Liver (tissue), 9 donors: ENCODE data around the gene PHTF1. TPM values are rescaled to one million over a fixed set of nuclear protein-coding genes. Genes with fewer than 3 reads are reported as not detected.

ENCODE experiments used
- DNase-seq: peaks from one replicate; pipeline ENCODE4 v3.0.0-alpha.2; 2017; ENCODE audit warnings: low spot score
- H3K27ac ChIP-seq, 2 donors: one replicate each; pipeline ENCODE4 v1.7.0; 2013; ENCODE audit warnings: inconsistent platforms in 2 of 2, low read length in 2 of 2, control low read depth in 1 of 2, low read depth in 1 of 2, mild to moderate bottlenecking in 1 of 2
- H3K27me3 ChIP-seq, 4 donors: one replicate each; pipeline versions ENCODE4 v1.6.1 to v1.7.0; 2013; ENCODE audit warnings: low read length in 3 of 4, inconsistent platforms in 1 of 4, mild to moderate bottlenecking in 1 of 4, moderate library complexity in 1 of 4; ENCODE audit not compliant: control insufficient read depth in 4 of 4, insufficient read depth in 4 of 4
- H3K36me3 ChIP-seq, 4 donors: one replicate each; pipeline versions ENCODE4 v1.6.1 to v1.7.0; 2013; ENCODE audit warnings: low read length in 3 of 4, mild to moderate bottlenecking in 3 of 4, low read depth in 1 of 4, moderate library complexity in 1 of 4; ENCODE audit not compliant: control insufficient read depth in 4 of 4, insufficient read depth in 3 of 4
- H3K4me1 ChIP-seq, 4 donors: one replicate each; pipeline versions ENCODE4 v1.6.1 to v1.7.0; 2013; ENCODE audit warnings: low read length in 3 of 4, mild to moderate bottlenecking in 3 of 4, moderate library complexity in 1 of 4; ENCODE audit not compliant: control insufficient read depth in 4 of 4, insufficient read depth in 4 of 4
- H3K4me3 ChIP-seq, 3 donors: one replicate each; pipeline versions ENCODE4 v1.6.1 to v1.7.0; 2013; ENCODE audit warnings: low read length in 3 of 3, control low read depth in 1 of 3, low read depth in 1 of 3, mild to moderate bottlenecking in 1 of 3
- H3K9ac ChIP-seq, 2 donors: one replicate each; pipeline ENCODE4 v1.7.0; 2013; ENCODE audit warnings: low read length in 2 of 2, mild to moderate bottlenecking in 2 of 2, moderate library complexity in 2 of 2, control low read depth in 1 of 2, low read depth in 1 of 2
- H3K9me3 ChIP-seq, 4 donors: one replicate each; pipeline versions ENCODE4 v1.6.1 to v1.7.0; 2013; ENCODE audit warnings: low read length in 3 of 4; ENCODE audit not compliant: control insufficient read depth in 4 of 4
- ATF3 ChIP-seq: IDR thresholded peaks from 2 replicates; pipeline ENCODE4 v1.6.1; 2016; ENCODE audit warnings: antibody characterized with exemption
- CTCF ChIP-seq: fragments of 150-350 bp; IDR thresholded peaks from 2 replicates; pipeline ENCODE4 v1.5.1; 2017; ENCODE audit warnings: improper control_type of control experiment, low read depth, low read length; ENCODE audit not compliant: missing input control
- EGR1 ChIP-seq, 2 donors: IDR thresholded peaks; 2 replicates each; pipeline ENCODE4 v1.6.1; 2016 to 2018; ENCODE audit warnings: antibody characterized with exemption in 2 of 2, low read depth in 2 of 2
- GABPA ChIP-seq, 2 donors: IDR thresholded peaks in 1 of 2; conservative IDR thresholded peaks in 1 of 2; 2 replicates each; pipeline ENCODE4 v1.6.1; 2016; ENCODE audit warnings: antibody characterized with exemption in 2 of 2, mild to moderate bottlenecking in 1 of 2, moderate library complexity in 1 of 2
- JUND ChIP-seq, 2 donors: IDR thresholded peaks; 2 replicates each; pipeline ENCODE4 v1.6.1; 2016; ENCODE audit warnings: antibody characterized with exemption in 2 of 2
- MAX ChIP-seq: IDR thresholded peaks from 2 replicates; pipeline ENCODE4 v1.6.1; 2016; ENCODE audit warnings: antibody characterized with exemption
- NR2F2 ChIP-seq: IDR thresholded peaks from 2 replicates; pipeline ENCODE4 v1.6.1; 2016; ENCODE audit warnings: antibody characterized with exemption
- REST ChIP-seq: IDR thresholded peaks from 2 replicates; pipeline ENCODE4 v1.6.1; 2016; ENCODE audit warnings: antibody characterized with exemption, mild to moderate bottlenecking
- SP1 ChIP-seq: IDR thresholded peaks from 2 replicates; pipeline ENCODE4 v1.6.1; 2018; ENCODE audit warnings: antibody characterized with exemption, mild to moderate bottlenecking
- TAF1 ChIP-seq: conservative IDR thresholded peaks from 2 replicates; pipeline ENCODE4 v1.6.1; 2016; ENCODE audit warnings: antibody characterized with exemption, mild to moderate bottlenecking
- YY1 ChIP-seq: IDR thresholded peaks from 2 replicates; pipeline ENCODE4 v1.6.1; 2016; ENCODE audit warnings: antibody characterized with exemption, mild to moderate bottlenecking
- ZBTB33 ChIP-seq: IDR thresholded peaks from 2 replicates; pipeline ENCODE4 v1.6.1; 2016; ENCODE audit warnings: antibody characterized with exemption
- WGBS: extraction: QIAGEN DNeasy Blood & Tissue Kit; methylation state at CpG from one replicate; pipeline ENCODE4 v1.1.7; 2013; 5-methylcytosine and 5-hydroxymethylcytosine counted together
- polyA plus RNA-seq, 2 donors: library from polyadenylated mRNA; stranded (reverse) in 1 of 2; unstranded in 1 of 2; fragments of 200-250 nt in 1 of 2; fragments of >200 nt in 1 of 2; fragmentation: Nextera tagmentation in 1 of 2; extraction: Ambion mirVana in 1 of 2; gene quantifications; one replicate each; pipeline versions ENCODE4 v1.2.1 to v1.2.3, GENCODE V29; 2013 to 2015
- total RNA-seq, 2 donors: library from RNA; depleted of rRNA; stranded (reverse); fragments of >200 nt; gene quantifications; one replicate each; pipeline ENCODE4 v1.2.3, GENCODE V29; 2014
- donor health status: healthy.
- donor health status: healthy.
- donor health status: healthy.
- donor health status: healthy.
- donor health status: healthy.

The PHTF1 gene
- total and polyA plus RNA-seq, 4 donors: 3.2 to 14.0 (median 7.3) TPM

- Histone ChIP-seq H3K27ac (no peak overlapping the region), H3K9me3 (no peaks in the 10 kb centered on the region), H3K27me3 (no peaks in the 10 kb centered on the region), H3K9ac (no peak overlapping the region), H3K4me3 (no peak overlapping the region), H3K4me1 (peaks cover 9 to 27% (median 12%) of the 10 kb centered on the region in 4 donors), H3K36me3 (peaks cover 0 to 8% (median 6%) of the 10 kb centered on the region in 4 donors)
- TF ChIP-seq CTCF (no peak), ZBTB33 (no peak), MAX (no peak), SP1 (no peak)
- 87% methylated on average over 5 of the region's 5 CpGs for WGBS
- no peak for DNase-seq
Observed at GRCh38 chr1:113792471-113792870, 33.2 kb upstream of the PHTF1 start.

- WGBS: 79% methylated on average over 3 of the region's 3 CpGs
- H3K9ac ChIP-seq: no peak overlapping the region
- no peak overlapping the region for H3K27ac ChIP-seq
- no peaks in the 10 kb centered on the region for H3K9me3 ChIP-seq
- H3K4me1 ChIP-seq: peaks cover 6 to 31% (median 9%) of the 10 kb centered on the region in 4 donors
- no peak for DNase-seq
- no peak for TF ChIP-seq CTCF
- no peak for TF ChIP-seq EGR1 (IDR thresholded peaks at IDR 0.05; ENCODE audit: low read depth in 2 of 2)
- TF ChIP-seq MAX: no peak
- TF ChIP-seq GABPA (IDR thresholded peaks at IDR 0.05 in 1 of 2, conservative IDR thresholded peaks at IDR 0.05 in 1 of 2): no peak
- TF ChIP-seq REST: no peak
- no peak for TF ChIP-seq JUND (IDR thresholded peaks at IDR 0.05)
- TF ChIP-seq TAF1: no peak
- no peak for TF ChIP-seq NR2F2
- no peak for TF ChIP-seq ATF3
- no peak for TF ChIP-seq YY1
- peaks cover 0 to 2% (median 0%) of the 10 kb centered on the region in 4 donors for H3K36me3 ChIP-seq
- H3K27me3 ChIP-seq: no peaks in the 10 kb centered on the region
- no peak overlapping the region for H3K4me3 ChIP-seq
Observed at GRCh38 chr1:113788802-113789201, 29.5 kb upstream of the PHTF1 start.
